UCSD-AML1 (cell line): ENCODE measurements around the gene EBPL.

ENCODE experiments used
- DNase-seq: peaks from one replicate; lab custom pipeline; 2025; ENCODE audit not compliant: unreplicated experiment; lab: John Stamatoyannopoulos, UW

Gene EBPL

GRCh38 chr13:49676581-49677298 is 14.5 kb downstream of the EBPL start:
- DNase-seq = no peak

DNA sequence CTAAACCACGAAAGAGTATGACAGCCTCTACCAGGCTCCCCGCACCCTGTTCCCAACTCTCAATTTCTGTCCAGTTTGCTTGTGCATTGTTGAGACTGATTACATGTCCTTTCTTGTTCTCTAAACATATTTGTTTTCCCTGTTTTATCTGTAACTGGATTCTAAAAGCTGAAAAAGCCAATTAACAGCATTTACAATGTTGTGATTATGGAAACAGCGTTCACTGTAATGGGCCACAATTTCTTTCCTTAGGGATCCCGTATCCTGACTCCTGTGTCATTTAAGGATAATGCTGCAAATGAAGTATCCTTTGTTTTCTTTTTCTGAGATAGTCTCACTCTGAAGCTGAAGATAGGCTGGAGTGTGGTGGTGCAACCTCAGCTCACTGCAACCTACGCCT is 20.5 kb downstream of the EBPL start:
- no peak for DNase-seq

DNA sequence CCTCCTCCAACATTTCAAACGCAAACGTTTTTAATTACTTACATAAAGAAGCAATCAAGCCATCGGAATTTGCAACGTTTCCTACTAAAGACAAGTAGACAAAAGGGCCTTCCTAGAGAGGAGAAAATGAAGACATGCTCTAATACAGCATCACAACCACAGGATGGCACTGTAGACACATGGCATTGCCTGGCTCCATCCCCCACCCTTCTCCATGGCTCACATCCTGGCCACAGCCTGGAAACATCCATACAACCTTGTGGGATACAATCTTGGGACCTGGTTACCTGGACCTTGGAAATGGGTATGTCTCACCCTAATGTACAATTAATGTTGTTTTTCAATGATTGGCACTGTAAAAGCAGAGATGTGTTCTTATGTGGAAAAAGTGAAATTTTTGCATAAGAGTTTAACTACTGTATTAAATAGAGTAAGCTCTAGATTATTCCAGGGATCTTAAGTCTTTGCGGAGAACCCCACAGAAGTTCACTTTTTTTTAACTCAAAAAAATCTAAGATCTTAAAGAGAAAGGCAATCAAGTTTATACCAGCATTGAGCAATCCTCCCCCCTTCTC is 21.5 kb downstream of the EBPL start:
- peak; percentile 28 for DNase-seq

DNA sequence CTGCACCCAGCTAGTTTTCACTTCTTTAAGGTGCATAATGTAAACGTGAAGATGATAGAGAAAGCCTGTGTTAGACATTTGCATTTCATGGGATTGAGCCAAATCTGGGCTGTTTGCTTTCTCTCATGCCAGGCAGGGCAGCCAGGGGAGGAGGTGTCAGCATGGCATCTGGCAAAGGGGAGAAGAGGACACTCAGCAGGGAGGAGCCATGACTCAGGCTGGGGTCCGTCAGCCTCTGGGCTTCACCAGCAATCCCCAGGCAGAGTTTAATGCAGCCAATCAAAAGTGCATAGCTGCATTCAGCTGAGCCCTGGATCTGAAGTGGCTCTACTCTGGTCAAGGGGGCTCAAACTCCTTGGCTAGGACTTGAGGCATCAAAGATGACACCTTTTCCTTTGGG is 23.5 kb downstream of the EBPL start:
- no peak for DNase-seq

GRCh38 chr13:49664606-49665005 is 26.7 kb downstream of the EBPL start:
- DNase-seq = no peak

DNA sequence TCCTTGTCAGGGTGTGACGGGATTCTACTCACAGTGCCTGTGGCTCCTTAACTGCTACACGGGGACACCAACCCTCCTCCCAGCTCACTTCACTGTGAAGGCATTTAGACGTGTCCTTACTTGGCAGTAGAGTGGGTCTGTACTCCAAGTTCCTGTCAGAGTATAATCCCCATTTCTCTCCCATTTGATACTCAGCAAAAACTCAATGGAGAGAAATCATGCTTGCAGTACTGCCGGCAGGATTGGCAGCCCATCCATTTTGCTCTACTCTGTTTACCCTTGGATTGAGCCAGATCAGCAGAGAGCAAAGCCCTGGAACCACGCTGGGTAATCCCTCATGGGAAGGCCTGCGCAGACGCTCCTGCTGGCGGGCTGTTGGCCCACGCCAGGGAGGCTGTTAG is 34.0 kb downstream of the EBPL start:
- DNase-seq = no peak

- DNase-seq = no peak
These were observed 35.4 kb downstream of the EBPL start for GRCh38 chr13:49655906-49656305.

GRCh38 chr13:49654011-49654410 is 37.3 kb downstream of the EBPL start:
- no peak for DNase-seq

GRCh38 chr13:49653478-49653877 is 37.8 kb downstream of the EBPL start:
- DNase-seq = no peak

GRCh38 chr13:49652355-49653305 is 38.7 kb downstream of the EBPL start:
- peak; percentile 17 for DNase-seq

GRCh38 chr13:49651570-49652354 is 39.5 kb downstream of the EBPL start:
- no peak for DNase-seq

- no peak for DNase-seq
These were observed 41.3 kb downstream of the EBPL start for GRCh38 chr13:49649963-49650312.

- DNase-seq = no peak
These were observed 41.9 kb downstream of the EBPL start for GRCh38 chr13:49649244-49649962.

DNA sequence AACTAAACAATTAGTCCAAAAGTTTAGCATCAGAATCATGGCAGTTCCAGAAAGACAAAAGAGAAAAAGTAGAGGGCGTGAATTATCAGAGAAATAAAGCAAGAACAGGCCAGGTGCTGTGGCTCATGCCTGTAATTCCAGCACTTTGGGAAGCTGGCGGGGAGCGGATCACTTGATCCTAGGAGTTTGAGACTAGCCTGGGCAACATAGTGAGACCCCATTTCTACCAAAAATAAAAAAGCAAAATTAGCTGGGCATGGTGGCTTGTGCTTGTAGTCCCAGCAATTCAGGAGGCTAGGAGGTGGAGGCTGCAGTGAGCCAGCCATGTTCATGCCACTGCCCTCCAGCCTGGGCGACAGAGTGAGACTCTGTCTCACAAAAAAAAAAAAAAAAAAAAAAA is 44.6 kb downstream of the EBPL start:
- no peak for DNase-seq

- no peak for DNase-seq
These were observed 45.8 kb downstream of the EBPL start for GRCh38 chr13:49645451-49645850.

- DNase-seq = peak; percentile 21
These were observed 48.1 kb downstream of the EBPL start for GRCh38 chr13:49643035-49643646.

DNA sequence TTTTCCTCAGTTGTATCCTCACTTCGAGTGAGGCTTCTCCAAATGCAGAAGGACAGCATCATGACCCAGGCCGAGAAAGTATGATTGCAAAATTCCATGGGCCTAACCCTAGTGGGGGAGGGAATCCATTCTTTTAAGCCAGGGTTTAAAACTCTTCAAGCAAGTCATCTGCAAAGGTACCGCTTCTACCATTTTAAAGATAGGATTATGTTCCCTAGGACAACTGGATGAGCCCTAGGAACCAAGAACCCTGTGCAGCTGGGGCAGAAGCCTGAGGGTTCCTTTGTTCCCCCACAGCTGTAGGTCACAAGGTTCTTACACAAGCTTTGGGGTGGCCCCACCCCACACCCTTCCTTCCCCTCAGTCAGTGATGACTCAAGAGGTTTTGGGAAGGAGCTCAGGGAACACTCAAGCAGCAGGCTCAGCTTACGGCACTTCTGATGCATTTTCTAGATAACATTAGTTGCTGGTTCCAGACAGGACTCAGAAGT is 49.4 kb downstream of the EBPL start:
- peak; percentile 33 for DNase-seq

DNA sequence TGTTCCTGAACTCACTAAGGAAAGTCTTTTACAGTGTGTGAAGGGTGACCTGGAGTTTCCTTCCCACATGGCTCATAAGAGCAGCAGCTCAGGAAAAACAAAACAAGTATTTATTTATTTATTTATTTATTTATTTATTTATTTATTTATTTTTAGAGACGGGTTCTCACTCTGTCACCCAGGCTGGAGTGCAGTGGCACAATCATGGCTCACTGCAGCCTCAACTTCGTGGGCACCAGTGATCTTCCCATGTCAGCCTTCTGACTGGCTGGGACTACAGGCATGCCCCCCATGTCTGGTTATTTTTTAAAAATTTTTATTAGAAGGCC is 52.6 kb downstream of the EBPL start:
- DNase-seq = no peak

DNA sequence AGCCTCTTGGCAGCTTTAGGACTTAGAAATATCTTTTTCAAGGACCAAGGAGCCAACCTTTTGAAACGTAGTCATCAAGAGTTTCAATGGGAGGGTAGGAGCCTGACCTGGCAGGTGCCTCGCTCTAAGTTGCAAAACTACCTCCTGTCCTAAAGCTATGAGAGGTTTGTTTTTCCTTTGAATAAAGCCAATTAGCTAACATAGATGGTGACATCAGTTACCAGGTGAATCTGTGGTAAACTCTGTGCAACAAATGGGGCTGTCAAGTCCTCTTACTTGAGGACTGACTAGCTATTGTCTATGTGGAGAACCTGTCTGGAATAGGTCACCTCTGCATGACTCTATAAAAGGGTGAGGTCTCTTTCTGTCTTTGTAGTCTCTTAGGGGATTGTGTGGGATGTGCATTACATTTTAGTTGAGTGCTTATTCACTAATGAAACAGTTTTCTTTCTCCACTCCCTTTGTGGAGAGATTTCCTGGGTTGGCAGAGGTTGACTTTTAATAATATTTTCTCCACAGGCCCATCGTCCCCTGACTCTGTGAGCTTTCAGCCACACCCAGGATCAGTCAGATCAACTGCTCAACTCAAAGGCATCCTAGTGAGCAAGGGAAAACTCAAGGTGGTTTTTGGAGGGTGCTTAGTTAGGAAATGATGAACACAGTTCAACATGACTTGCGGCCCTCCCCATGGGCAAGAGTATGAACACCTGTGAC is 53.1 kb downstream of the EBPL start:
- no peak for DNase-seq
